Measurements from ENCODE around the gene KBTBD7.
"Not testable (repeated sequence)": the region's sequence is repeated elsewhere in the genome, so short reads cannot be mapped to it uniquely, and the experiment has no call there.

KBTBD7 gene

GRCh38 chr13:41178040-41178439 is 16.3 kb downstream of the KBTBD7 start:
- Histone ChIP-seq H3K36me3 (ENCODE audit: control insufficient read depth in 4 of 4, insufficient read depth in 4 of 4, low read length in 3 of 4) (no peaks in the 10 kb centered on the region), H3K27ac (ENCODE audit: insufficient read depth in 1 of 2, low read depth in 1 of 2, low read length in 2 of 2, poor library complexity in 1 of 2, severe bottlenecking in 2 of 2) (no peak overlapping the region), H3K9me3 (ENCODE audit: control extremely low read depth in 1 of 5, control insufficient read depth in 4 of 5, insufficient read depth in 2 of 5, low read depth in 1 of 5, low read length in 4 of 5) (peaks cover 1 to 19% (median 4%) of the 10 kb centered on the region in 5 experiments), H3K4me1 (ENCODE audit: control extremely low read depth in 1 of 4, control insufficient read depth in 4 of 4, insufficient read depth in 4 of 4, low read length in 3 of 4) (no peaks in the 10 kb centered on the region), H3K27me3 (replicated peaks in 2 of 5; ENCODE audit: control insufficient read depth in 4 of 5, insufficient read depth in 5 of 5, low read length in 4 of 5) (no peaks in the 10 kb centered on the region), H3K4me3 (ENCODE audit: control insufficient read depth in 1 of 7, extremely low read depth in 1 of 7, insufficient read depth in 4 of 7, low read depth in 2 of 7, low read length in 6 of 7) (no peak overlapping the region)
- ChIA-PET POLR2A (no interaction called here), CTCF (no interaction called here)
- WGBS (ENCODE audit: insufficient coverage) = 100% methylated on average over 2 of the region's 7 CpGs
- peak in 2 of 3 donors; percentile 29 to 47 for DNase-seq

- H3K4me1 ChIP-seq (ENCODE audit: control extremely low read depth in 1 of 4, control insufficient read depth in 4 of 4, insufficient read depth in 4 of 4, low read length in 3 of 4) = no peaks in the 10 kb centered on the region
- DNase-seq = no peak
- no CpG with 5 or more reads among the region's 2 CpGs for whole genome bisulfite sequencing (ENCODE audit: insufficient coverage)
- H3K36me3 ChIP-seq (ENCODE audit: control insufficient read depth in 4 of 4, insufficient read depth in 4 of 4, low read length in 3 of 4) = no peaks in the 10 kb centered on the region
- peak overlapping the region in 1 of 7 experiments; percentile 10 for H3K4me3 ChIP-seq (ENCODE audit: control insufficient read depth in 1 of 7, extremely low read depth in 1 of 7, insufficient read depth in 4 of 7, low read depth in 2 of 7, low read length in 6 of 7)
- no peaks in the 10 kb centered on the region for H3K27me3 ChIP-seq (replicated peaks in 2 of 5; ENCODE audit: control insufficient read depth in 4 of 5, insufficient read depth in 5 of 5, low read length in 4 of 5)
- ChIA-PET CTCF (no interaction called here), POLR2A (no interaction called here)
- H3K27ac ChIP-seq (ENCODE audit: insufficient read depth in 1 of 2, low read depth in 1 of 2, low read length in 2 of 2, poor library complexity in 1 of 2, severe bottlenecking in 2 of 2) = no peak overlapping the region
- H3K9me3 ChIP-seq (ENCODE audit: control extremely low read depth in 1 of 5, control insufficient read depth in 4 of 5, insufficient read depth in 2 of 5, low read depth in 1 of 5, low read length in 4 of 5) = peaks cover 1 to 21% (median 4%) of the 10 kb centered on the region in 5 experiments
These were observed 16.8 kb downstream of the KBTBD7 start for GRCh38 chr13:41177616-41178015.

GRCh38 chr13:41175576-41175975 is 18.8 kb downstream of the KBTBD7 start:
- H3K27ac ChIP-seq (ENCODE audit: insufficient read depth in 1 of 2, low read depth in 1 of 2, low read length in 2 of 2, poor library complexity in 1 of 2, severe bottlenecking in 2 of 2); H3K4me1 ChIP-seq (ENCODE audit: control extremely low read depth in 1 of 4, control insufficient read depth in 4 of 4, insufficient read depth in 4 of 4, low read length in 3 of 4); DNase-seq; CTCF ChIA-PET; H3K36me3 ChIP-seq (ENCODE audit: control insufficient read depth in 4 of 4, insufficient read depth in 4 of 4, low read length in 3 of 4); POLR2A ChIA-PET; H3K4me3 ChIP-seq (ENCODE audit: control insufficient read depth in 1 of 7, extremely low read depth in 1 of 7, insufficient read depth in 4 of 7, low read depth in 2 of 7, low read length in 6 of 7); H3K27me3 ChIP-seq (replicated peaks in 2 of 5; ENCODE audit: control insufficient read depth in 4 of 5, insufficient read depth in 5 of 5, low read length in 4 of 5): not testable (repeated sequence)
- WGBS (ENCODE audit: insufficient coverage) = 100% methylated on average over 5 of the region's 8 CpGs
- peaks cover 3 to 21% (median 4%) of the 10 kb centered on the region in 5 experiments for H3K9me3 ChIP-seq (ENCODE audit: control extremely low read depth in 1 of 5, control insufficient read depth in 4 of 5, insufficient read depth in 2 of 5, low read depth in 1 of 5, low read length in 4 of 5)

GRCh38 chr13:41162151-41162550 is 32.2 kb downstream of the KBTBD7 start:
- Histone ChIP-seq H3K27ac (ENCODE audit: insufficient read depth in 1 of 2, low read depth in 1 of 2, low read length in 2 of 2, poor library complexity in 1 of 2, severe bottlenecking in 2 of 2) (no peak overlapping the region), H3K4me3 (ENCODE audit: control insufficient read depth in 1 of 7, extremely low read depth in 1 of 7, insufficient read depth in 4 of 7, low read depth in 2 of 7, low read length in 6 of 7) (no peak overlapping the region), H3K27me3 (replicated peaks in 2 of 5; ENCODE audit: control insufficient read depth in 4 of 5, insufficient read depth in 5 of 5, low read length in 4 of 5) (no peaks in the 10 kb centered on the region), H3K4me1 (ENCODE audit: control extremely low read depth in 1 of 4, control insufficient read depth in 4 of 4, insufficient read depth in 4 of 4, low read length in 3 of 4) (no peaks in the 10 kb centered on the region), H3K36me3 (ENCODE audit: control insufficient read depth in 4 of 4, insufficient read depth in 4 of 4, low read length in 3 of 4) (no peaks in the 10 kb centered on the region), H3K9me3 (ENCODE audit: control extremely low read depth in 1 of 5, control insufficient read depth in 4 of 5, insufficient read depth in 2 of 5, low read depth in 1 of 5, low read length in 4 of 5) (peaks cover 0 to 3% (median 0%) of the 10 kb centered on the region in 5 experiments)
- 100% methylated on average over 2 of the region's 3 CpGs for WGBS (ENCODE audit: insufficient coverage)
- ChIA-PET POLR2A (no interaction called here), CTCF (no interaction called here)
- peak in 2 of 3 donors; percentile 25 to 60 for DNase-seq

- no peaks in the 10 kb centered on the region for H3K27me3 ChIP-seq (replicated peaks in 2 of 5; ENCODE audit: control insufficient read depth in 4 of 5, insufficient read depth in 5 of 5, low read length in 4 of 5)
- no peak overlapping the region for H3K4me3 ChIP-seq (ENCODE audit: control insufficient read depth in 1 of 7, extremely low read depth in 1 of 7, insufficient read depth in 4 of 7, low read depth in 2 of 7, low read length in 6 of 7)
- H3K9me3 ChIP-seq (ENCODE audit: control extremely low read depth in 1 of 5, control insufficient read depth in 4 of 5, insufficient read depth in 2 of 5, low read depth in 1 of 5, low read length in 4 of 5) = peaks cover 0 to 3% (median 0%) of the 10 kb centered on the region in 5 experiments
- no peak overlapping the region for H3K27ac ChIP-seq (ENCODE audit: insufficient read depth in 1 of 2, low read depth in 1 of 2, low read length in 2 of 2, poor library complexity in 1 of 2, severe bottlenecking in 2 of 2)
- DNase-seq = no peak
- no peaks in the 10 kb centered on the region for H3K36me3 ChIP-seq (ENCODE audit: control insufficient read depth in 4 of 4, insufficient read depth in 4 of 4, low read length in 3 of 4)
- POLR2A ChIA-PET = no interaction called here
- H3K4me1 ChIP-seq (ENCODE audit: control extremely low read depth in 1 of 4, control insufficient read depth in 4 of 4, insufficient read depth in 4 of 4, low read length in 3 of 4) = no peaks in the 10 kb centered on the region
- CTCF ChIA-PET = interaction anchor here (0.5 kb wide), 1 partner anchor 32 kb away, joined by 3 read pairs; no protein-coding TSS in a partner anchor
These were observed 35.2 kb downstream of the KBTBD7 start for GRCh38 chr13:41159174-41159573.

- 100% methylated on average over 4 of the region's 4 CpGs for WGBS (ENCODE audit: insufficient coverage)
- H3K9me3 ChIP-seq (ENCODE audit: control extremely low read depth in 1 of 5, control insufficient read depth in 4 of 5, insufficient read depth in 2 of 5, low read depth in 1 of 5, low read length in 4 of 5) = peaks cover 0 to 6% (median 2%) of the 10 kb centered on the region in 5 experiments
- ChIA-PET CTCF (no interaction called here), POLR2A (no interaction called here)
- no peaks in the 10 kb centered on the region for H3K4me1 ChIP-seq (ENCODE audit: control extremely low read depth in 1 of 4, control insufficient read depth in 4 of 4, insufficient read depth in 4 of 4, low read length in 3 of 4)
- H3K36me3 ChIP-seq (ENCODE audit: control insufficient read depth in 4 of 4, insufficient read depth in 4 of 4, low read length in 3 of 4) = no peaks in the 10 kb centered on the region
- H3K27me3 ChIP-seq (replicated peaks in 2 of 5; ENCODE audit: control insufficient read depth in 4 of 5, insufficient read depth in 5 of 5, low read length in 4 of 5) = no peaks in the 10 kb centered on the region
- no peak for DNase-seq
- H3K4me3 ChIP-seq (ENCODE audit: control insufficient read depth in 1 of 7, extremely low read depth in 1 of 7, insufficient read depth in 4 of 7, low read depth in 2 of 7, low read length in 6 of 7) = no peak overlapping the region
- H3K27ac ChIP-seq (ENCODE audit: insufficient read depth in 1 of 2, low read depth in 1 of 2, low read length in 2 of 2, poor library complexity in 1 of 2, severe bottlenecking in 2 of 2) = no peak overlapping the region
These were observed 37.2 kb downstream of the KBTBD7 start for GRCh38 chr13:41157048-41157717.

GRCh38 chr13:41156620-41157019 is 37.7 kb downstream of the KBTBD7 start:
- WGBS (ENCODE audit: insufficient coverage) = no CpG with 5 or more reads among the region's 2 CpGs
- no peak overlapping the region for H3K27ac ChIP-seq (ENCODE audit: insufficient read depth in 1 of 2, low read depth in 1 of 2, low read length in 2 of 2, poor library complexity in 1 of 2, severe bottlenecking in 2 of 2)
- H3K27me3 ChIP-seq (replicated peaks in 2 of 5; ENCODE audit: control insufficient read depth in 4 of 5, insufficient read depth in 5 of 5, low read length in 4 of 5) = no peaks in the 10 kb centered on the region
- ChIA-PET POLR2A (no interaction called here), CTCF (no interaction called here)
- peaks cover under 1 to 11% (median 5%) of the 10 kb centered on the region in 5 experiments for H3K9me3 ChIP-seq (ENCODE audit: control extremely low read depth in 1 of 5, control insufficient read depth in 4 of 5, insufficient read depth in 2 of 5, low read depth in 1 of 5, low read length in 4 of 5)
- no peaks in the 10 kb centered on the region for H3K36me3 ChIP-seq (ENCODE audit: control insufficient read depth in 4 of 4, insufficient read depth in 4 of 4, low read length in 3 of 4)
- H3K4me3 ChIP-seq (ENCODE audit: control insufficient read depth in 1 of 7, extremely low read depth in 1 of 7, insufficient read depth in 4 of 7, low read depth in 2 of 7, low read length in 6 of 7) = no peak overlapping the region
- H3K4me1 ChIP-seq (ENCODE audit: control extremely low read depth in 1 of 4, control insufficient read depth in 4 of 4, insufficient read depth in 4 of 4, low read length in 3 of 4) = no peaks in the 10 kb centered on the region
- no peak for DNase-seq
